ENCODE data around the gene CFAP46. TPM values are rescaled to one million over a fixed set of nuclear protein-coding genes. Genes with fewer than 3 reads are reported as not detected.
"Not testable (repeated sequence)": the region's sequence is repeated elsewhere in the genome, so short reads cannot be mapped to it uniquely, and the experiment has no call there.

Gene CFAP46
- polyA plus RNA-seq, 4 donors = 7.2 to 9.9 (median 8.4) TPM

GRCh38 chr10:132802048-132802447 lies 140.3 kb downstream of the CFAP46 start:
- DNase-seq (ENCODE audit: low read depth in 4 of 4, low spot score in 3 of 4) = no peak

- no peak for DNase-seq (ENCODE audit: low read depth in 4 of 4, low spot score in 3 of 4)
These were observed 142.5 kb downstream of the CFAP46 start for GRCh38 chr10:132799865-132800264.

DNA sequence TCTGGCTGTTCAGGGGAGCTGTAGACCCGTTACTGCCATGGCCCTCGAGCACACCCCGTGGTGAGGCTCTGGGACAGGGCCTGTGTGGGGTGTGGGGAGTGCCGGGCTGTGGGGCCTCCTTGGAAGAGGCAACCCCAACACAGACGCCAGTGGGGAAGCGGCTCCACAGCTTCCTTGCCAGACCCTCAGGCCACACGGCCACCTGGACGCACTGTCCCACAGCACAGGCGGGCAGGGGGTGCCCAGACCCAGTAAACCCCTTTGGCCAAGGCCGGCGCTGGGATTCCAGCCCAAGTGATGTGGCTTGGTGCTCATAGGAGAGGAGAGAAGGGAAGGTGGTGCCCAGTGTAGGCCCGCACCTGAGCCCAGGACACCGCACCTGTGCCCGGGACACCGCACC lies 143.5 kb downstream of the CFAP46 start:
- DNase-seq (ENCODE audit: low read depth in 4 of 4, low spot score in 3 of 4) = no peak

- no peak for DNase-seq (ENCODE audit: low read depth in 4 of 4, low spot score in 3 of 4)
These were observed 144.0 kb downstream of the CFAP46 start for GRCh38 chr10:132798403-132798802.

- not testable (repeated sequence) for DNase-seq (ENCODE audit: low read depth in 4 of 4, low spot score in 3 of 4)
These were observed 144.4 kb downstream of the CFAP46 start for GRCh38 chr10:132797986-132798385.

GRCh38 chr10:132796846-132797245 lies 145.5 kb downstream of the CFAP46 start:
- DNase-seq (ENCODE audit: low read depth in 4 of 4, low spot score in 3 of 4) = no peak

GRCh38 chr10:132793871-132794849 lies 148.2 kb downstream of the CFAP46 start:
- DNase-seq (ENCODE audit: low read depth in 4 of 4, low spot score in 3 of 4) = no peak

DNA sequence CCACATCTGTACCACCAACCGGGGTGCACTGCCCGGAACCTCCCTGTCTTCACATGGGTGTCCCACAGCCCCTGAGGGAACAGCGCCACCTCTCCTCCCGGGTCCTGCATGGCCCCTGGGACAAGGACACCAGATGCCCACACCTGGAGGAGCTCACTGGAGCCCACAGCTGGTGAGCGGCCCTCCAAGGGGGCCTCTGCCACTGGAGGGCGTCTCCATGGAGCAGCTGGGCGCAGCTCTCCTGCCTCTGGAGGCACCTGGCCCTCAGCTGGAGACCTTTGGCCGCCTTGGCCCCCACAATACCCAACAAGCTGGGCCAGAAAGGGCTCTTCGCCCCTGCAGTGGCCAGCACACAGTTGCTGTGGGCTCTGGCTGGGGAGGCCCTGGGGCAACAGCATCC lies 149.2 kb downstream of the CFAP46 start:
- DNase-seq (ENCODE audit: low read depth in 4 of 4, low spot score in 3 of 4) = no peak

GRCh38 chr10:132792796-132793195 lies 149.6 kb downstream of the CFAP46 start:
- DNase-seq (ENCODE audit: low read depth in 4 of 4, low spot score in 3 of 4) = no peak

GRCh38 chr10:132792099-132792498 lies 150.3 kb downstream of the CFAP46 start:
- not testable (repeated sequence) for DNase-seq (ENCODE audit: low read depth in 4 of 4, low spot score in 3 of 4)

GRCh38 chr10:132790934-132791829 lies 151.2 kb downstream of the CFAP46 start:
- no peak for DNase-seq (ENCODE audit: low read depth in 4 of 4, low spot score in 3 of 4)

- DNase-seq (ENCODE audit: low read depth in 4 of 4, low spot score in 3 of 4) = no peak
These were observed 151.9 kb downstream of the CFAP46 start for GRCh38 chr10:132790470-132790869.

- no peak for DNase-seq (ENCODE audit: low read depth in 4 of 4, low spot score in 3 of 4)
These were observed 152.7 kb downstream of the CFAP46 start for GRCh38 chr10:132789659-132790148.

- DNase-seq (ENCODE audit: low read depth in 4 of 4, low spot score in 3 of 4) = no peak
These were observed 153.5 kb downstream of the CFAP46 start for GRCh38 chr10:132788831-132789219.

GRCh38 chr10:132788180-132788830 lies 154.1 kb downstream of the CFAP46 start:
- no peak for DNase-seq (ENCODE audit: low read depth in 4 of 4, low spot score in 3 of 4)

GRCh38 chr10:132787495-132788179 lies 154.7 kb downstream of the CFAP46 start:
- no peak for DNase-seq (ENCODE audit: low read depth in 4 of 4, low spot score in 3 of 4)

GRCh38 chr10:132786884-132787494 lies 155.4 kb downstream of the CFAP46 start:
- no peak for DNase-seq (ENCODE audit: low read depth in 4 of 4, low spot score in 3 of 4)

DNA sequence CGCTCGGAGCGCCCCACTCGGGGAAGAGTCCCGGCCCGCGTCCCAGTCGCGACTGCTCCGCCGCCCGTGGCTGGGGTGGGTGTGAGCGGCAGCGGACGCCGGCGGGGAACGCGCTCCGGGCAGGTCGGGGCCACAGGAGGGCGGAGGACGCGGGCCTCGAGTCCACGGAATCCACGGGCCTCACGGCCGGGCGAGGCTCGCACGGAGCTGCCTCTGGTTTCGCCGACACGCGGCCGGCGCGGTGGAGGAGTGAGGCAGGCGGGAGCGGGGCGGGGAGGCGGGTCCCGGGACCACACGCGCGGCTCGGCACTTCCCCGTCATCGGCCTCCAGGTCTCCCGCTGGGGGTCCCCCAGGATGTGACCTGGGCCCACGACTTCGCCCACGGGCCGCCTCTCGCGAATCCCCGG lies 155.9 kb downstream of the CFAP46 start:
- no peak for DNase-seq (ENCODE audit: low read depth in 4 of 4, low spot score in 3 of 4)

DNA sequence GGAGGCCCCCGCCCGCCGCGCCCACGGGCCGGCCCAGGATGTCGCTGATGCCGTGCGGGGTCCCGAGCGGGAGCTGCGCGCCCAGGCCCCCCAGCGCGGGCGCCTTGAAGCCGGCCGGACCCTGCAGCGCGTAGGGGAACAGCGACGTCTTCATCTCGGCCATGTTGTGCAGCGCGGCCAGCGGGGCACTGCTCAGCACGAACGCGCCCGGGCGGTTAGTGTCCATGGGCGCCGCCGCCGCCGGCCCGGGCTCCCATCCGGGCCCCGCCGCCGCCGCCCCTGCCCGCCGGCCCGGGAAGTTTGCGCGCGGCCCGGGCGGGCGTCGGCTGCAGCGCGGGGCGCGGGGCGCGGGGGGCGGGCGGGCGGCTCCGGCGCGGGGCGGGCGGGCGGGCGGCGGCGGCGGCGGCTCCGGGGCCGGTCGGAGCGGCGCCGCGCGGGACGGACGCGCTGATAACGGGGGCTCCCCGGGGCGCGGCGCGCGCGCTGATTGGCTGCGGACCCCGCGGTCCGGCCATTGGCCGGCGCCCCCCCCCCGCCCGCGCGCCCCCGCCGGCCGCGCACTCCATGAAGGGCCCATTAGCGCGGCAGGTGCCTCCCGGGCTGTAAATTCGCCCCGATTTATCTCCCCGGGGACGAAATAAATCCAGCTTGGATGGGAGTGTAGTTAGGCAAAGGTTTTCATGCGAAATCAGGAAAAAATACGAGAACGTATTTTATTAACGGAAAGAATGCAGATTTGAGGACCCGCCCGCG lies 156.5 kb downstream of the CFAP46 start, which contains the start of gene NKX6-2:
Gene NKX6-2, minus strand, starts transcription at position 425 of the 753 bp plus-strand sequence. Its CDS starts 199 bp downstream, at position 226.
- no peak for DNase-seq (ENCODE audit: low read depth in 4 of 4, low spot score in 3 of 4)
